Measurements from ENCODE around the gene FARP2.

The FARP2 gene

GRCh38 chr2:241460631-241461030, 104.5 kb downstream of the FARP2 start:
- DNase-seq, result no peak

GRCh38 chr2:241461693-241462677, 105.9 kb downstream of the FARP2 start:
- no peak for DNase-seq

GRCh38 chr2:241463276-241464135, 107.4 kb downstream of the FARP2 start:
- DNase-seq, result no peak

- DNase-seq, result no peak
These were observed 109.5 kb downstream of the FARP2 start for GRCh38 chr2:241465543-241465942.

- DNase-seq, result no peak
These were observed 110.1 kb downstream of the FARP2 start for GRCh38 chr2:241466230-241466629.

GRCh38 chr2:241467777-241468475, 111.8 kb downstream of the FARP2 start:
- DNase-seq, result no peak

GRCh38 chr2:241468476-241468781, 112.3 kb downstream of the FARP2 start:
- DNase-seq, result no peak

- no peak for DNase-seq
These were observed 113.7 kb downstream of the FARP2 start for GRCh38 chr2:241469746-241470145.

- no peak for DNase-seq
These were observed 117.3 kb downstream of the FARP2 start for GRCh38 chr2:241473399-241473798.

- no peak for DNase-seq
These were observed 119.2 kb downstream of the FARP2 start for GRCh38 chr2:241475267-241475666.

GRCh38 chr2:241478166-241478565, 122.1 kb downstream of the FARP2 start:
- DNase-seq, result no peak

GRCh38 chr2:241479026-241479898, 123.2 kb downstream of the FARP2 start:
- DNase-seq, result no peak

GRCh38 chr2:241481687-241482086, 125.6 kb downstream of the FARP2 start:
- no peak for DNase-seq

GRCh38 chr2:241482126-241482955, 126.3 kb downstream of the FARP2 start:
- no peak for DNase-seq

- no peak for DNase-seq
These were observed 127.2 kb downstream of the FARP2 start for GRCh38 chr2:241483305-241483704.

GRCh38 chr2:241485172-241485911, 129.3 kb downstream of the FARP2 start:
- DNase-seq, result no peak

- DNase-seq, result no peak
These were observed 133.0 kb downstream of the FARP2 start for GRCh38 chr2:241489088-241489487.

- DNase-seq, result no peak
These were observed 133.9 kb downstream of the FARP2 start for GRCh38 chr2:241489733-241490680.

- DNase-seq, result no peak
These were observed 134.9 kb downstream of the FARP2 start for GRCh38 chr2:241490825-241491506.

Measured in CD4-positive, alpha-beta T cell treated with Interleukin-15 for 1 hour (primary cell).